ENCODE results near the gene CGREF1. TPM values are rescaled to one million over a fixed set of nuclear protein-coding genes. Genes with fewer than 3 reads are reported as not detected.
A peak's percentile ranks its signal among the peaks of the same experiment; 100 is the strongest.

CGREF1 gene
- total and polyA plus RNA-seq, 7 experiments from 2014 or later, result 0.34 to 3.5 (median 0.52) TPM; not detected in 1

DNA sequence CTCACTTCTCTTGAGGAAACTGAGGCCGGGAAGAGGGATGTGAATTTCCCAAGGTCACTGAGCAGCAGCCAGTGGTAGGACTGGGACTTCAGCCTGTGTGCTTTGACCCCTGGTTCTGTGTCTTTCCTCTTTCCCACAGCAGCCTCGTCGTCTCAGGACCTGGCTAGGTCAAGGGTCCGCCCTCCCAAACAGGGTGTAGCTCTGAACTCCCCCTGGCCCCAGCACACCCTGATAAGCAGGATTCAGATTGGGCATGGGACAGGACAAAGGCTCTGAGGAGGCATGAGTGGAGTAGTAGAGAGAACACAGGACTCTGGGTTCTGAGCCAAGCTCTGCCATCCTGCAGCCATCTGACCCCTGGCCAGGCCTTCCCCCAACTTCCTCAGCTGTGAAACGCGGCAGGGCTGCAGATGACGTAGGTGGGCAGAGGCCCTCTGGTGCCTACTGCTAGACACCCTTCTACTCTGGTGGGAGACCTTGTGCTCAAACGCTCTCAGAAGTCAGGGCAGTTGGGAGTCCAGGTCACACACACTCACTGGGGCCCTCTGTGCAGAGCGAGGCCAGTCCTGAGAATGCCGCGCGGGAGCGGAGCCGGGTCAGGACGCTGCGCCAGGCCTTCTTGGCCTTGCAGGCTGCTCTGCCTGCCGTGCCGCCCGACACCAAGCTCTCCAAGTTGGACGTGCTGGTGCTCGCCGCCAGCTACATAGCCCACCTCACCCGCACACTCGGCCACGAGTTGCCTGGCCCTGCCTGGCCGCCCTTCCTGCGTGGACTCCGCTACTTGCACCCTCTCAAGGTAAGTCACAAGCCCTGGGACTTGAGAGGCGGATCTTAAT is 30.9 kb upstream of the CGREF1 start:
- Histone ChIP-seq H3K27ac (ENCODE audit: low read depth, low read length) (no peak overlapping the region), H3K27me3 (ENCODE audit: control insufficient read depth in 2 of 2, insufficient read depth in 2 of 2, low read length in 2 of 2) (no peaks in the 10 kb centered on the region), H3K36me3 (ENCODE audit: control insufficient read depth in 2 of 3, insufficient read depth in 3 of 3, low read length in 3 of 3) (no peaks in the 10 kb centered on the region), H3K9me3 (ENCODE audit: control insufficient read depth in 2 of 3, low read length in 3 of 3) (no peaks in the 10 kb centered on the region), H3K4me3 (ENCODE audit: low read length) (no peak overlapping the region), H3K4me1 (ENCODE audit: control insufficient read depth in 2 of 2, insufficient read depth in 2 of 2, low read length in 2 of 2) (no peaks in the 10 kb centered on the region)
- DNase-seq (no peak), ATAC-seq (no peak)
- Mint-ChIP-seq H3K9me3 (no peaks in the 10 kb centered on the region), H3K27ac (no peak overlapping the region), H3K36me3 (no peaks in the 10 kb centered on the region), H3K4me3 (no peak overlapping the region), H3K27me3 (peaks cover 0 to 15% (median 8%) of the 10 kb centered on the region in 5 donors), H3K4me1 (no peaks in the 10 kb centered on the region)
- ChIA-PET POLR2A (no interaction called here), CTCF (no interaction called here)
- intact Hi-C loops (cut with micrococcal nuclease), result no loop called here

DNA sequence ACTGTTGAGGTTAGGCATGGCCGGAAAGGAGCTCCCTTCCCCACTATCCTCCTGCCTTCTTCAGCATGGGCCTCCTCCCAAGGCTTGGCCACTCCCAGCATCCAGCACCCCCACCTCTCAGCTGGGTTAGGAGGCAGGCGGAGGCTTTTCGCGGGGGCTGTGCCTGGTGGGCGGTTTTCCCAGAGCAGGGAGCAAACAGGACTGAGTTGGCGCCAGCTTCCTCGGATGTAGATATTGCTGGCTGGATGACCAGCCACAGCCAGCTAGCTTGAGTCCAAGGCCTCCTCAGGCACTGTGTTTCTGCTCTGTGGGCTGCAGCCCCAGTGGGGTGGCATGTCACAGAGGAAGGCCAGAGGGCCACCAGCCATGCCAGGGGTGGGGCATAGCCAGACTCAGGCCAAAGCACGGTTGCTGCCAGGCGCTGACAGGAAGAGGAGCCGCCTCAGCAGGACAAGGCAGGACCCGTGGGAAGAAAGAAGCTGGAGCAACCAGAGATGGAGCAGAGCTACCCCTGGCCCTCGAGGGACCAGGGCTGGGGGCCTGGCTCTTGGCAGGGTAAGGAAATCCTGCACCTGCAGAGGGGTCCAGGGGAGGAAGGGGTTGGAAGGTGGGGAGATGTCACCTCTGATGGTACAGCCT is 30.0 kb upstream of the CGREF1 start, which contains the start of gene TCF23:
TSS of gene TCF23 (plus strand) at position 204 of the 639 bp plus-strand sequence. CDS start at position 334, 130 bp downstream.
- CTCF ChIA-PET, result no interaction called here
- H3K27ac ChIP-seq (ENCODE audit: low read depth, low read length), result no peak within 1 kb of the TSS
- H3K27me3 Mint-ChIP-seq, result peaks cover 0 to 21% (median 9%) of the 10 kb centered on the region in 5 donors
- no peaks in the 10 kb centered on the region for H3K4me1 Mint-ChIP-seq
- H3K4me3 ChIP-seq (ENCODE audit: low read length), result no peak within 1 kb of the TSS
- POLR2A ChIA-PET, result no interaction called here
- H3K4me3 Mint-ChIP-seq, result no peak within 1 kb of the TSS
- ATAC-seq (no peak), DNase-seq (no peak)
- no peaks in the 10 kb centered on the region for H3K9me3 ChIP-seq (ENCODE audit: control insufficient read depth in 2 of 3, low read length in 3 of 3)
- H3K4me1 ChIP-seq (ENCODE audit: control insufficient read depth in 2 of 2, insufficient read depth in 2 of 2, low read length in 2 of 2), result no peaks in the 10 kb centered on the region
- peak within 1 kb of the TSS in 2 of 9 donors; percentile 39 to 45 for H3K27ac Mint-ChIP-seq
- no peaks in the 10 kb centered on the region for H3K36me3 ChIP-seq (ENCODE audit: control insufficient read depth in 2 of 3, insufficient read depth in 3 of 3, low read length in 3 of 3)
- no peaks in the 10 kb centered on the region for H3K9me3 Mint-ChIP-seq
- intact Hi-C loops (cut with micrococcal nuclease), result no loop called here
- no peaks in the 10 kb centered on the region for H3K36me3 Mint-ChIP-seq
- no peaks in the 10 kb centered on the region for H3K27me3 ChIP-seq (ENCODE audit: control insufficient read depth in 2 of 2, insufficient read depth in 2 of 2, low read length in 2 of 2)

DNA sequence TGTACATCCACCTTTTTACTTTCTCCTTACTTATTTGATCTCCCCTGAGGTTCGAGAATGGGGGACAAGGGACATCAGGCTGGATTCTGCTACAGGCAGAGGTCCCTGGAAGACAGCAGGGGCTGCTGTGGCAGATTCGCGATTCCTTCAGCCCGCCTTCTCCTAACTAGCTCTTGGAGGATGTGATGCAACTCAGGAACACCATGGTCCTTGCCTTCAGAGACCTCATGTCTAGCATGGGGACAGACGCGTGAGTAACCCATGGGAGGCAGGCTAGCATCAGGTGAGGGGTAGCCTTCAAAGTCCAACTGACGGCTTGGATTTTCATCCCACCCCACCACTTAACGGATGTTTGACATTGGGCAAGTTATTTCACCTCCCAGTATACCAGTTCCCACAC is 29.0 kb upstream of the CGREF1 start:
- intact Hi-C loops (cut with micrococcal nuclease), result no loop called here
- POLR2A ChIA-PET, result no interaction called here
- no peaks in the 10 kb centered on the region for H3K4me1 ChIP-seq (ENCODE audit: control insufficient read depth in 2 of 2, insufficient read depth in 2 of 2, low read length in 2 of 2)
- CTCF ChIA-PET, result no interaction called here
- no peaks in the 10 kb centered on the region for H3K9me3 ChIP-seq (ENCODE audit: control insufficient read depth in 2 of 3, low read length in 3 of 3)
- Mint-ChIP-seq H3K9me3 (peaks cover 0 to 6% (median 0%) of the 10 kb centered on the region in 11 donors), H3K27me3 (peaks cover 0 to 26% (median 11%) of the 10 kb centered on the region in 5 donors), H3K4me1 (no peaks in the 10 kb centered on the region), H3K4me3 (no peak overlapping the region), H3K36me3 (no peaks in the 10 kb centered on the region), H3K27ac (peak overlapping the region in 1 of 9 donors; percentile 39)
- no peaks in the 10 kb centered on the region for H3K27me3 ChIP-seq (ENCODE audit: control insufficient read depth in 2 of 2, insufficient read depth in 2 of 2, low read length in 2 of 2)
- H3K36me3 ChIP-seq (ENCODE audit: control insufficient read depth in 2 of 3, insufficient read depth in 3 of 3, low read length in 3 of 3), result no peaks in the 10 kb centered on the region
- DNase-seq (no peak), ATAC-seq (no peak)
- no peak overlapping the region for H3K4me3 ChIP-seq (ENCODE audit: low read length)
- no peak overlapping the region for H3K27ac ChIP-seq (ENCODE audit: low read depth, low read length)

DNA sequence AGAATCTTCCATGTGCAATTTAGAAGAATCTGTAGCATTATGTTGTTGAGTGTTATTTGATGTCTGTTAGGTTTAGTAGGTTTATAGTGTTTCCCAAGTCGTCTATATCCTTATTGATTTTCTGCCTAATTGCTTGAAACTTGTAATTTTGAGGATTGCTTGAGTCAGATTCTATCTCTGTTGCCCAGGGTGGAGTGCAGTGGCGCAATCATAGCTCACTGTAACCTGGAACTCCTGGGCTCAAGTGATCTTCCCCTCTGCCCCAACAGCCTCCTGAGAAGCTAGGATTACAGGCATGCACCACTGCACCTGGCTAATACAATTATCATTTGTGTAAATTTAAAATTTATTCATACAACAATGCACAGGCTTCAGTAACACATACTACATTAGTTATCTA is 26.8 kb upstream of the CGREF1 start:
- peaks cover 0 to 29% (median 15%) of the 10 kb centered on the region in 5 donors for H3K27me3 Mint-ChIP-seq
- ATAC-seq, result no peak
- H3K9me3 Mint-ChIP-seq, result peaks cover 0 to 8% (median 0%) of the 10 kb centered on the region in 11 donors
- H3K4me3 ChIP-seq (ENCODE audit: low read length), result no peak overlapping the region
- H3K36me3 Mint-ChIP-seq, result no peaks in the 10 kb centered on the region
- no peak overlapping the region for H3K27ac ChIP-seq (ENCODE audit: low read depth, low read length)
- intact Hi-C loops (cut with micrococcal nuclease), result no loop called here
- no peaks in the 10 kb centered on the region for H3K4me1 ChIP-seq (ENCODE audit: control insufficient read depth in 2 of 2, insufficient read depth in 2 of 2, low read length in 2 of 2)
- ChIA-PET POLR2A (no interaction called here), CTCF (no interaction called here)
- H3K27me3 ChIP-seq (ENCODE audit: control insufficient read depth in 2 of 2, insufficient read depth in 2 of 2, low read length in 2 of 2), result no peaks in the 10 kb centered on the region
- no peak for DNase-seq
- H3K9me3 ChIP-seq (ENCODE audit: control insufficient read depth in 2 of 3, low read length in 3 of 3), result no peaks in the 10 kb centered on the region
- no peak overlapping the region for H3K4me3 Mint-ChIP-seq
- no peak overlapping the region for H3K27ac Mint-ChIP-seq
- no peaks in the 10 kb centered on the region for H3K36me3 ChIP-seq (ENCODE audit: control insufficient read depth in 2 of 3, insufficient read depth in 3 of 3, low read length in 3 of 3)
- H3K4me1 Mint-ChIP-seq, result no peaks in the 10 kb centered on the region

DNA sequence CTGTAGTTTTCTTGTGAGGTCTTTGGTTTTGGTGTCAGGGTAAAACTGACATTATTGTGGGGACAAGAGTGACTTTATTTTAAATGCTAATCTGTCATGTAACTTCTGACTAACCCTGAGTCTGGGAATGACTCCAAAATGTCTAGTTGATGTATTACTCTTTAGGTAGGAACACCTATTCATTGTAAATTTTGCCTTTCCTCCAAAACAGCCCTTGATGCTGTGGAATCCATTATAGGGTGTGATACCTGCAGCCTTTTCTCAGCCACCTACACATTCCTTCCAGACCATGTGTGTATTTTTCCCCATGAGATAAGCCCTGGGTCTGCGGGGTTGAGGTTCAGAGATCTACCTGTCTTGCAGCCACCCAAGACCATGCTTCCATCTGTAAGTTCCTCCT is 24.4 kb upstream of the CGREF1 start:
- Mint-ChIP-seq H3K9me3 (peaks cover 0 to 8% (median 0%) of the 10 kb centered on the region in 11 donors), H3K4me3 (no peak overlapping the region), H3K4me1 (no peaks in the 10 kb centered on the region), H3K27ac (no peak overlapping the region), H3K36me3 (no peaks in the 10 kb centered on the region), H3K27me3 (peaks cover 0 to 35% (median 12%) of the 10 kb centered on the region in 5 donors)
- Histone ChIP-seq H3K27ac (ENCODE audit: low read depth, low read length) (no peak overlapping the region), H3K27me3 (ENCODE audit: control insufficient read depth in 2 of 2, insufficient read depth in 2 of 2, low read length in 2 of 2) (no peaks in the 10 kb centered on the region), H3K9me3 (ENCODE audit: control insufficient read depth in 2 of 3, low read length in 3 of 3) (no peaks in the 10 kb centered on the region), H3K4me1 (ENCODE audit: control insufficient read depth in 2 of 2, insufficient read depth in 2 of 2, low read length in 2 of 2) (no peaks in the 10 kb centered on the region), H3K36me3 (ENCODE audit: control insufficient read depth in 2 of 3, insufficient read depth in 3 of 3, low read length in 3 of 3) (no peaks in the 10 kb centered on the region), H3K4me3 (ENCODE audit: low read length) (no peak overlapping the region)
- POLR2A ChIA-PET, result no interaction called here
- intact Hi-C loops (cut with micrococcal nuclease), result no loop called here
- CTCF ChIA-PET, result interaction anchor here (0.6 kb wide), 1 partner anchor 61 kb away, joined by 3 read pairs; no protein-coding TSS in a partner anchor
- ATAC-seq (no peak), DNase-seq (no peak)

DNA sequence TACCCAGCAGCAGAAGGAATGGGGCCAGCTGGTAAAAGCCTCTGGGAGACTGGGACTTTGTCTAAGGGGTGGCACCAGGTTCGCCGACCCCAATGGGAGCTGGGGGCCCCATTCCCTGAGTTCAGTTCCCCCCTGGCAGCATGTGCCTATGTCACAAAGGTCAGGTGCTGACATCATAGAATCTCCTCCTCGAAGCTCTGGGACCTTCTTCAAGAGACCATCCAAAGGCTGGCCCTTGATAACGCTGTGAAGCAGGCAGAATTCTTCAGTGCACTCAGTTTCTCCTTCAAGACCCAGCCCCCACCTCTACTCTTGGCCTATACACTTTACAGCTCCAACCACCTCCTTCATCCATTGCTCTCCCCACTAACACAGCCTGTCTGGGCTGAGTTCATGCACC is 20.4 kb upstream of the CGREF1 start, which contains the start of gene PRR30:
TSS of gene PRR30 (minus strand) at position 101 of the 400 bp plus-strand sequence. CDS start 1,081 bp downstream, outside the sequence.
- peaks cover 0 to 14% (median 3%) of the 10 kb centered on the region in 7 donors for H3K4me1 Mint-ChIP-seq
- intact Hi-C loops (cut with micrococcal nuclease), result no loop called here
- H3K36me3 ChIP-seq (ENCODE audit: control insufficient read depth in 2 of 3, insufficient read depth in 3 of 3, low read length in 3 of 3), result peaks cover 0 to 2% (median 0%) of the 10 kb centered on the region in 3 experiments
- POLR2A ChIA-PET, result interaction anchor here (1.0 kb wide), 1 partner anchor 16 kb away, joined by 4 read pairs; the partner anchor contains the start of gene ABHD1
- H3K27ac Mint-ChIP-seq, result peak within 1 kb of the TSS in 1 of 9 donors; percentile 84
- peaks cover 0 to 8% (median 0%) of the 10 kb centered on the region in 11 donors for H3K9me3 Mint-ChIP-seq
- no peak within 1 kb of the TSS for H3K27ac ChIP-seq (ENCODE audit: low read depth, low read length)
- no peaks in the 10 kb centered on the region for H3K4me1 ChIP-seq (ENCODE audit: control insufficient read depth in 2 of 2, insufficient read depth in 2 of 2, low read length in 2 of 2)
- H3K4me3 Mint-ChIP-seq, result peak within 1 kb of the TSS in 1 of 10 donors; percentile 51
- CTCF ChIA-PET, result no interaction called here
- H3K27me3 Mint-ChIP-seq, result peaks cover 0 to 27% (median 5%) of the 10 kb centered on the region in 5 donors
- peaks cover 0 to 3% (median 0%) of the 10 kb centered on the region in 5 donors for H3K36me3 Mint-ChIP-seq
- no peak for ATAC-seq
- H3K27me3 ChIP-seq (ENCODE audit: control insufficient read depth in 2 of 2, insufficient read depth in 2 of 2, low read length in 2 of 2), result no peaks in the 10 kb centered on the region
- H3K9me3 ChIP-seq (ENCODE audit: control insufficient read depth in 2 of 3, low read length in 3 of 3), result no peaks in the 10 kb centered on the region
- no peak within 1 kb of the TSS for H3K4me3 ChIP-seq (ENCODE audit: low read length)
- no peak for DNase-seq

All from naive thymus-derived CD4-positive, alpha-beta T cell (primary cell).